CD14-positive monocyte (primary cell): ENCODE data around the gene EPSTI1. TPM values are rescaled to one million over a fixed set of nuclear protein-coding genes. Genes with fewer than 3 reads are reported as not detected.

Experiments used
- DNase-seq, 3 donors: peaks; one replicate each; pipeline ENCODE4 v3.0.0-alpha.2; 2011 to 2022
- H2AFZ ChIP-seq: 2 replicates; pipeline ENCODE4 v1.6.0; 2012; ENCODE audit warnings: mild to moderate bottlenecking, low read depth, low read length, inconsistent platforms; ENCODE audit not compliant: insufficient read depth, poor library complexity, severe bottlenecking
- H3K27ac ChIP-seq, 2 donors: 1 replicate in 1 of 2; 2 replicates in 1 of 2; pipeline ENCODE4 v1.5.1; 2012 to 2013; ENCODE audit warnings: low read length in 2 of 2, control low read depth in 1 of 2, inconsistent platforms in 1 of 2, low read depth in 1 of 2, mild to moderate bottlenecking in 1 of 2
- H3K27me3 ChIP-seq, 2 donors: one replicate each; pipeline versions ENCODE4 v1.6.0 to v1.6.1; 2011 to 2013; ENCODE audit warnings: low read length in 2 of 2; ENCODE audit not compliant: control insufficient read depth in 2 of 2, insufficient read depth in 2 of 2
- H3K36me3 ChIP-seq, 2 donors: replicated peaks in 1 of 2; 1 replicate in 1 of 2; 2 replicates in 1 of 2; pipeline versions ENCODE4 v1.5.1 to v1.6.1; 2012 to 2013; ENCODE audit warnings: low read length in 2 of 2, control low read depth in 1 of 2, inconsistent platforms in 1 of 2, mild to moderate bottlenecking in 1 of 2; ENCODE audit not compliant: insufficient read depth in 2 of 2, control insufficient read depth in 1 of 2
- H3K4me1 ChIP-seq, 2 donors: 1 replicate in 1 of 2; 2 replicates in 1 of 2; pipeline versions ENCODE4 v1.5.1 to v1.6.1; 2012 to 2013; ENCODE audit warnings: low read length in 2 of 2, control low read depth in 1 of 2, inconsistent platforms in 1 of 2, mild to moderate bottlenecking in 1 of 2, moderate library complexity in 1 of 2; ENCODE audit not compliant: insufficient read depth in 2 of 2, control insufficient read depth in 1 of 2
- H3K4me2 ChIP-seq: replicated peaks from 2 replicates; pipeline ENCODE3; 2012; ENCODE audit warnings: low read length, moderate library complexity, mild to moderate bottlenecking; ENCODE audit not compliant: poor library complexity, severe bottlenecking; ENCODE audit errors: extremely low read depth
- H3K4me3 ChIP-seq, 3 experiments: fragments of 200-600 bp in 1 of 3; sonication (generic) in 1 of 3; replicated peaks in 1 of 3; 1 replicate in 2 of 3; 2 replicates in 1 of 3; pipeline ENCODE4 v1.5.1; 2011 to 2013; ENCODE audit warnings: low read length in 3 of 3, mild to moderate bottlenecking in 3 of 3, control low read depth in 2 of 3, low read depth in 2 of 3, inconsistent platforms in 1 of 3, moderate library complexity in 1 of 3
- H3K79me2 ChIP-seq: 2 replicates; pipeline ENCODE4 v1.6.0; 2012; ENCODE audit warnings: mild to moderate bottlenecking, control low read depth, inconsistent platforms, low read length, moderate library complexity; ENCODE audit not compliant: insufficient read depth
- H3K9ac ChIP-seq: 2 replicates; pipeline ENCODE4 v1.6.0; 2017; ENCODE audit warnings: low read length, mild to moderate bottlenecking; ENCODE audit not compliant: insufficient read depth, poor library complexity, severe bottlenecking
- H3K9me3 ChIP-seq, 2 donors: replicated peaks in 1 of 2; 1 replicate in 1 of 2; 2 replicates in 1 of 2; pipeline versions ENCODE4 v1.5.1 to v1.6.1; 2012 to 2013; ENCODE audit warnings: low read length in 2 of 2, control low read depth in 1 of 2; ENCODE audit not compliant: control insufficient read depth in 1 of 2, insufficient read depth in 1 of 2
- H4K20me1 ChIP-seq: 2 replicates; pipeline ENCODE4 v1.6.0; 2012; ENCODE audit warnings: mild to moderate bottlenecking, low read length, control low read depth, moderate library complexity; ENCODE audit not compliant: insufficient read depth
- H3K27ac Mint-ChIP-seq, 7 donors: one replicate each; pipeline ENCODE4 v1.8.0; 2020; ENCODE audit warnings: mild to moderate bottlenecking in 7 of 7, mixed read lengths in 7 of 7, moderate library complexity in 6 of 7, inconsistent platforms in 2 of 7
- H3K27me3 Mint-ChIP-seq, 3 donors: one replicate each; pipeline ENCODE4 v1.8.0; 2021 to 2022; ENCODE audit warnings: low read depth in 3 of 3, mild to moderate bottlenecking in 3 of 3, mixed read lengths in 3 of 3, moderate library complexity in 3 of 3, inconsistent platforms in 1 of 3
- H3K36me3 Mint-ChIP-seq, 2 donors: one replicate each; pipeline ENCODE4 v1.8.0; 2020; ENCODE audit warnings: mixed read lengths in 2 of 2, inconsistent platforms in 1 of 2, mild to moderate bottlenecking in 1 of 2
- H3K4me1 Mint-ChIP-seq: one replicate; pipeline ENCODE4 v1.8.0; 2020; ENCODE audit warnings: mild to moderate bottlenecking, mixed read lengths
- H3K4me3 Mint-ChIP-seq, 2 donors: one replicate each; pipeline ENCODE4 v1.8.0; 2020; ENCODE audit warnings: mild to moderate bottlenecking in 2 of 2, mixed read lengths in 2 of 2, moderate library complexity in 1 of 2
- H3K9me3 Mint-ChIP-seq, 7 donors: one replicate each; pipeline ENCODE4 v1.8.0; 2020 to 2022; ENCODE audit warnings: mixed read lengths in 7 of 7, mild to moderate bottlenecking in 6 of 7, moderate library complexity in 6 of 7, inconsistent platforms in 2 of 7
- WGBS: methylation state at CpG from one replicate; pipeline ENCODE4 v1.1.5; 2013; ENCODE audit warnings: missing lambda C conversion rate; ENCODE audit not compliant: insufficient coverage; 5-methylcytosine and 5-hydroxymethylcytosine counted together
- intact Hi-C, 2 donors: fragments of 100-400 bp; cut with micrococcal nuclease; formaldehyde crosslinking; loops; one replicate each; pipeline versions ENCODE4 v1.15.0 to v1.15.1; 2023
- polyA plus RNA-seq, 3 donors: library from polyadenylated mRNA; depleted of rRNA in 1 of 3; unstranded in 2 of 3; stranded (reverse) in 1 of 3; fragments of 300-500 nt in 2 of 3; fragments of >200 nt in 1 of 3; fragmentation: Illumina TruSeq in 2 of 3; gene quantifications; 1 replicate in 2 of 3; 2 replicates in 1 of 3; pipeline ENCODE4 v1.2.3, GENCODE V29; 2012 to 2021
- TF ChIP-seq, protein P1 (sequence below): fragments of 200-600 bp; IDR thresholded peaks from one replicate; pipeline ENCODE4 v1.8.0; 2022; ENCODE audit warnings: antibody characterized with exemption, mild to moderate bottlenecking

Gene EPSTI1
- polyA plus RNA-seq, 3 donors: 14.6 to 19.9 (median 16.4) TPM

DNA sequence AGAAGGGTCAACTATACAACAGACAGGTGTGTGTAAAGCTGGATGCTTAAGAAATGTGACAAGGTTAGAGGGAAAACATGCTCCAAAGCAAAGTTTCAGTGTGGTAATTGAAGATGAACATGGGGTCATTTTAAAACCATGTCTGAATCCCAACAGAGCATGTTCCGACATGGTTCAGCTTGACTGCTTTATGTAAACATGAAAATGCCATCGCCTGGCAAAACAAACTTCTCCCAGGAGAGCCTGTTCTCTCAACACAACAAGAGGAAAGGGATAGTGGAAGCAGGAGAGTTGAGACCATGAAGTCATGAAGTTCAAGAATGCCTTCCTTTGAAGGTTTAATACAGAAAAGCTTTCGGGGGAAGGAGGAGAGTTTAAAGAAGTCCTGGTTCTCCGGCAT is 85.8 kb downstream of the EPSTI1 start:
- Histone ChIP-seq H3K27me3 (no peaks in the 10 kb centered on the region), H3K9me3 (no peaks in the 10 kb centered on the region), H3K79me2 (no peaks in the 10 kb centered on the region), H3K27ac (no peak overlapping the region), H2AFZ (no peak overlapping the region), H3K36me3 (peaks cover 6 to 38% of the 10 kb centered on the region in 2 donors), H3K9ac (no peak overlapping the region), H3K4me3 (no peak overlapping the region), H3K4me1 (no peaks in the 10 kb centered on the region), H4K20me1 (no peaks in the 10 kb centered on the region), H3K4me2 (no peak overlapping the region)
- no CpG with 5 or more reads among the region's 4 CpGs for WGBS
- H3K9me3 Mint-ChIP-seq: peaks cover 0 to 2% (median 0%) of the 10 kb centered on the region in 7 donors
- H3K27me3 Mint-ChIP-seq: no peaks in the 10 kb centered on the region
- H3K27ac Mint-ChIP-seq: no peak overlapping the region
- peaks cover 25 to 43% of the 10 kb centered on the region in 2 donors for H3K36me3 Mint-ChIP-seq
- intact Hi-C loops: no loop called here
- no peak for DNase-seq
- no peaks in the 10 kb centered on the region for H3K4me1 Mint-ChIP-seq
- TF ChIP-seq, protein P1, sequence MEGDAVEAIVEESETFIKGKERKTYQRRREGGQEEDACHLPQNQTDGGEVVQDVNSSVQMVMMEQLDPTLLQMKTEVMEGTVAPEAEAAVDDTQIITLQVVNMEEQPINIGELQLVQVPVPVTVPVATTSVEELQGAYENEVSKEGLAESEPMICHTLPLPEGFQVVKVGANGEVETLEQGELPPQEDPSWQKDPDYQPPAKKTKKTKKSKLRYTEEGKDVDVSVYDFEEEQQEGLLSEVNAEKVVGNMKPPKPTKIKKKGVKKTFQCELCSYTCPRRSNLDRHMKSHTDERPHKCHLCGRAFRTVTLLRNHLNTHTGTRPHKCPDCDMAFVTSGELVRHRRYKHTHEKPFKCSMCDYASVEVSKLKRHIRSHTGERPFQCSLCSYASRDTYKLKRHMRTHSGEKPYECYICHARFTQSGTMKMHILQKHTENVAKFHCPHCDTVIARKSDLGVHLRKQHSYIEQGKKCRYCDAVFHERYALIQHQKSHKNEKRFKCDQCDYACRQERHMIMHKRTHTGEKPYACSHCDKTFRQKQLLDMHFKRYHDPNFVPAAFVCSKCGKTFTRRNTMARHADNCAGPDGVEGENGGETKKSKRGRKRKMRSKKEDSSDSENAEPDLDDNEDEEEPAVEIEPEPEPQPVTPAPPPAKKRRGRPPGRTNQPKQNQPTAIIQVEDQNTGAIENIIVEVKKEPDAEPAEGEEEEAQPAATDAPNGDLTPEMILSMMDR: no peak
- no peak overlapping the region for H3K4me3 Mint-ChIP-seq

DNA sequence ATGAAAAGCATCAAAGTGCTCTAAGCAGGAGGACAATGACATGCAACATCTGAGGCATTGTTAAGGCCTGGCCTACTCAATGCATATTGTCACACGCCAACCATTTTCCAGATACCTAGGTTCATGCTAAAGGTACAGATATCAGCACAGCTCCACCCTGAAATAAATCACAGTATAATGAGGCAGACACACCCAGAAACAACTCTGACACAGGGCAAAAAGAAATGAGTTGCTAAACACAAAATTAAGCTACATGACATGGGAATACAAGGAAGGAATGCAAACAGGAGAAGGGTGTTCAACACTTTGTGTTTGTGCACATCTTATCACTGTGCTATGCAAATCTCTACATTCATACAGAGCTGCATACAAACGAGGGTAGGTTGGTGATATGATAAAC is 86.5 kb downstream of the EPSTI1 start:
- no peak overlapping the region for H2AFZ ChIP-seq
- TF ChIP-seq, protein P1: no peak
- WGBS: 100% methylated on average over 1 of the region's 2 CpGs
- no peak overlapping the region for H3K9ac ChIP-seq
- no peak overlapping the region for H3K27ac ChIP-seq
- no peak overlapping the region for H3K27ac Mint-ChIP-seq
- H3K4me1 ChIP-seq: no peaks in the 10 kb centered on the region
- peaks cover 6 to 44% of the 10 kb centered on the region in 2 donors for H3K36me3 ChIP-seq
- no peaks in the 10 kb centered on the region for H3K4me1 Mint-ChIP-seq
- H3K4me3 ChIP-seq: no peak overlapping the region
- H3K79me2 ChIP-seq: no peaks in the 10 kb centered on the region
- peaks cover 22 to 42% of the 10 kb centered on the region in 2 donors for H3K36me3 Mint-ChIP-seq
- H3K27me3 Mint-ChIP-seq: no peaks in the 10 kb centered on the region
- no peaks in the 10 kb centered on the region for H4K20me1 ChIP-seq
- H3K27me3 ChIP-seq: no peaks in the 10 kb centered on the region
- peaks cover 0 to 2% (median 0%) of the 10 kb centered on the region in 7 donors for H3K9me3 Mint-ChIP-seq
- no peak overlapping the region for H3K4me2 ChIP-seq
- no peak overlapping the region for H3K4me3 Mint-ChIP-seq
- no peaks in the 10 kb centered on the region for H3K9me3 ChIP-seq
- no peak for DNase-seq
- intact Hi-C loops: no loop called here
